Measurements from ENCODE around the gene NLRX1. TPM values are rescaled to one million over a fixed set of nuclear protein-coding genes. Genes with fewer than 3 reads are reported as not detected.
A peak's percentile ranks its signal among the peaks of the same experiment; 100 is the strongest.

NLRX1 gene
- total RNA-seq, 3 donors from 2014 or later (not counting 1 experiment from before 2014, with no cell fraction given) = 12.4 to 16.4 (median 13.8) TPM

- Histone ChIP-seq H3K4me1 (ENCODE audit: control insufficient read depth, insufficient read depth, low read length) (peaks cover 12% of the 10 kb centered on the region), H3K27me3 (ENCODE audit: control insufficient read depth, insufficient read depth, low read length) (no peaks in the 10 kb centered on the region), H3K9me3 (ENCODE audit: control insufficient read depth, insufficient read depth, low read length) (no peaks in the 10 kb centered on the region), H3K27ac (ENCODE audit: low read length) (peak overlapping the region; percentile 79), H3K4me3 (ENCODE audit: low read length) (peak overlapping the region; percentile 100), H3K36me3 (ENCODE audit: control insufficient read depth, insufficient read depth, low read length) (no peaks in the 10 kb centered on the region)
- WGBS (ENCODE audit: insufficient coverage) = under 1% methylated on average over 31 of the region's 41 CpGs
- H3K27me3 Mint-ChIP-seq (ENCODE audit: low read depth in 2 of 2) = no peaks in the 10 kb centered on the region
- H3K9me3 Mint-ChIP-seq = no peaks in the 10 kb centered on the region
- peaks cover 13 to 21% of the 10 kb centered on the region in 2 donors for H3K4me1 Mint-ChIP-seq
- TF ChIP-seq CTCF (IDR thresholded peaks at IDR 0.05) = no peak
- DNase-seq (peak; percentile 24 to 72), ATAC-seq (peak in 2 of 3 donors; percentile 2 to 13)
- no peaks in the 10 kb centered on the region for H3K36me3 Mint-ChIP-seq
- H3K27ac Mint-ChIP-seq = peak overlapping the region; percentile 81 to 87
- intact Hi-C loops (cut with micrococcal nuclease) = loop anchor here (5.0 kb wide), 3 partner anchors 76 to 189 kb away; partner anchors contain the start of genes RPS25 and TRAPPC4
- peak overlapping the region; percentile 95 for H3K4me3 Mint-ChIP-seq
These were observed 38.2 kb downstream of the NLRX1 start for GRCh38 chr11:119206511-119207414.

GRCh38 chr11:119207415-119207960 is 39.0 kb downstream of the NLRX1 start:
- ATAC-seq (no peak), DNase-seq (no peak)
- Mint-ChIP-seq H3K4me3 (peak overlapping the region; percentile 95), H3K9me3 (no peaks in the 10 kb centered on the region), H3K27ac (peak overlapping the region; percentile 81 to 87), H3K36me3 (no peaks in the 10 kb centered on the region), H3K27me3 (ENCODE audit: low read depth in 2 of 2) (no peaks in the 10 kb centered on the region), H3K4me1 (peaks cover 13 to 21% of the 10 kb centered on the region in 2 donors)
- 5% methylated on average over 6 of the region's 11 CpGs for WGBS (ENCODE audit: insufficient coverage)
- Histone ChIP-seq H3K36me3 (ENCODE audit: control insufficient read depth, insufficient read depth, low read length) (no peaks in the 10 kb centered on the region), H3K4me3 (ENCODE audit: low read length) (peak overlapping the region; percentile 100), H3K9me3 (ENCODE audit: control insufficient read depth, insufficient read depth, low read length) (no peaks in the 10 kb centered on the region), H3K27ac (ENCODE audit: low read length) (peak overlapping the region; percentile 56), H3K4me1 (ENCODE audit: control insufficient read depth, insufficient read depth, low read length) (peaks cover 12% of the 10 kb centered on the region), H3K27me3 (ENCODE audit: control insufficient read depth, insufficient read depth, low read length) (no peaks in the 10 kb centered on the region)
- TF ChIP-seq CTCF (IDR thresholded peaks at IDR 0.05) = no peak
- intact Hi-C loops (cut with micrococcal nuclease) = loop anchor here (5.0 kb wide), 3 partner anchors 75 to 190 kb away; partner anchors contain the start of genes RPS25 and TRAPPC4

- DNase-seq = no peak
- Histone ChIP-seq H3K4me3 (ENCODE audit: low read length) (no peak overlapping the region), H3K9me3 (ENCODE audit: control insufficient read depth, insufficient read depth, low read length) (no peaks in the 10 kb centered on the region), H3K4me1 (ENCODE audit: control insufficient read depth, insufficient read depth, low read length) (peaks cover 12% of the 10 kb centered on the region), H3K27ac (ENCODE audit: low read length) (no peak overlapping the region), H3K27me3 (ENCODE audit: control insufficient read depth, insufficient read depth, low read length) (no peaks in the 10 kb centered on the region), H3K36me3 (ENCODE audit: control insufficient read depth, insufficient read depth, low read length) (no peaks in the 10 kb centered on the region)
- Mint-ChIP-seq H3K36me3 (no peaks in the 10 kb centered on the region), H3K27me3 (ENCODE audit: low read depth in 2 of 2) (no peaks in the 10 kb centered on the region), H3K9me3 (no peaks in the 10 kb centered on the region), H3K4me1 (peaks cover 18 to 28% of the 10 kb centered on the region in 2 donors), H3K4me3 (peak overlapping the region; percentile 4), H3K27ac (no peak overlapping the region)
- 93% methylated on average over 7 of the region's 7 CpGs for WGBS (ENCODE audit: insufficient coverage)
- ATAC-seq = no peak
- no peak for TF ChIP-seq CTCF (IDR thresholded peaks at IDR 0.05)
- intact Hi-C loops (cut with micrococcal nuclease) = loop anchor here (5.0 kb wide), 3 partner anchors 73 to 192 kb away; partner anchors contain the start of genes RPS25 and TRAPPC4
These were observed 40.7 kb downstream of the NLRX1 start for GRCh38 chr11:119209186-119209585.
